Transverse colon (tissue), 3 donors: ENCODE measurements around the gene PTPRO.

ENCODE experiments used
- CTCF ChIP-seq, 5 experiments: fragments of 200-600 bp in 3 of 5; fragments of 450-650 bp in 2 of 5; sonication (generic) in 3 of 5; IDR thresholded peaks; 1 replicate in 2 of 5; 2 replicates in 3 of 5; pipeline ENCODE4 v1.5.1; 2016 to 2017; ENCODE audit warnings: antibody characterized with exemption in 5 of 5, inconsistent platforms in 3 of 5, mild to moderate bottlenecking in 2 of 5, moderate library complexity in 1 of 5
- POLR2A ChIP-seq: fragments of 450-650 bp; IDR thresholded peaks from one replicate; pipeline ENCODE4 v1.6.1; 2016; ENCODE audit warnings: antibody characterized with exemption, mild to moderate bottlenecking, moderate library complexity

GRCh38 chr12:15522574-15523187 lies 200.4 kb downstream of the PTPRO start:
- TF ChIP-seq POLR2A, result no peak
- peak; percentile 37 to 47 (median 40) for TF ChIP-seq CTCF (IDR thresholded peaks at IDR 0.05)
